ENCODE results near the gene BMP15.

- TF ChIP-seq, protein P1, sequence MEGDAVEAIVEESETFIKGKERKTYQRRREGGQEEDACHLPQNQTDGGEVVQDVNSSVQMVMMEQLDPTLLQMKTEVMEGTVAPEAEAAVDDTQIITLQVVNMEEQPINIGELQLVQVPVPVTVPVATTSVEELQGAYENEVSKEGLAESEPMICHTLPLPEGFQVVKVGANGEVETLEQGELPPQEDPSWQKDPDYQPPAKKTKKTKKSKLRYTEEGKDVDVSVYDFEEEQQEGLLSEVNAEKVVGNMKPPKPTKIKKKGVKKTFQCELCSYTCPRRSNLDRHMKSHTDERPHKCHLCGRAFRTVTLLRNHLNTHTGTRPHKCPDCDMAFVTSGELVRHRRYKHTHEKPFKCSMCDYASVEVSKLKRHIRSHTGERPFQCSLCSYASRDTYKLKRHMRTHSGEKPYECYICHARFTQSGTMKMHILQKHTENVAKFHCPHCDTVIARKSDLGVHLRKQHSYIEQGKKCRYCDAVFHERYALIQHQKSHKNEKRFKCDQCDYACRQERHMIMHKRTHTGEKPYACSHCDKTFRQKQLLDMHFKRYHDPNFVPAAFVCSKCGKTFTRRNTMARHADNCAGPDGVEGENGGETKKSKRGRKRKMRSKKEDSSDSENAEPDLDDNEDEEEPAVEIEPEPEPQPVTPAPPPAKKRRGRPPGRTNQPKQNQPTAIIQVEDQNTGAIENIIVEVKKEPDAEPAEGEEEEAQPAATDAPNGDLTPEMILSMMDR (IDR thresholded peaks at IDR 0.05), result no peak
- TF ChIP-seq EP300 (IDR thresholded peaks at IDR 0.05; ENCODE audit: low read depth) (no peak), POLR2A (IDR thresholded peaks at IDR 0.05) (no peak), POLR2AphosphoS5 (IDR thresholded peaks at IDR 0.05) (no peak)
Measured at GRCh38 chrX:50953832-50954231, 43.3 kb downstream of the BMP15 start.
